OCI-M2 (cell line): Measurements from ENCODE around the gene MARCHF5.
"Not testable (repeated sequence)": the region's sequence is repeated elsewhere in the genome, so short reads cannot be mapped to it uniquely, and the experiment has no call there.

Experiments used
- DNase-seq: peaks from one replicate; lab custom pipeline; 2025; ENCODE audit not compliant: unreplicated experiment; lab: John Stamatoyannopoulos, UW

MARCHF5 gene

DNA sequence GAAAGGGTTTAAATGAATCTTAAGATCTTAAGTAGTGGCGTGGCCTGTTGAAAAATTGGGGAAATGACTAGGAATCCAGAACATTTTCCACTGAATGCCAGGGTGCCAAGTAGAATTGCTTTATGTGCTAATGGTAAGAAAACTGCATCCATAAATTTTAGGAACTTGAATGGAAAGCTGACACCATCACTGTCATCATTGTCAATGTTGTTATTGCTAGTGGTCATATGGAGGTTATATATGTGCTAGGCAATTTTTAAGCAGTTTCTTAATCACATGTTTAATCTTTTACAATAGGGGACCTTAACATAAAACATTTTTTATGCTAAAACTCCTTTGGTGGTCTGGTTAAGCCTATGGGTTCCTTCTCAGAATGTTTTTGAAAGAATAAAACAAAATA, 13.1 kb downstream of the MARCHF5 start:
- no peak for DNase-seq

DNA sequence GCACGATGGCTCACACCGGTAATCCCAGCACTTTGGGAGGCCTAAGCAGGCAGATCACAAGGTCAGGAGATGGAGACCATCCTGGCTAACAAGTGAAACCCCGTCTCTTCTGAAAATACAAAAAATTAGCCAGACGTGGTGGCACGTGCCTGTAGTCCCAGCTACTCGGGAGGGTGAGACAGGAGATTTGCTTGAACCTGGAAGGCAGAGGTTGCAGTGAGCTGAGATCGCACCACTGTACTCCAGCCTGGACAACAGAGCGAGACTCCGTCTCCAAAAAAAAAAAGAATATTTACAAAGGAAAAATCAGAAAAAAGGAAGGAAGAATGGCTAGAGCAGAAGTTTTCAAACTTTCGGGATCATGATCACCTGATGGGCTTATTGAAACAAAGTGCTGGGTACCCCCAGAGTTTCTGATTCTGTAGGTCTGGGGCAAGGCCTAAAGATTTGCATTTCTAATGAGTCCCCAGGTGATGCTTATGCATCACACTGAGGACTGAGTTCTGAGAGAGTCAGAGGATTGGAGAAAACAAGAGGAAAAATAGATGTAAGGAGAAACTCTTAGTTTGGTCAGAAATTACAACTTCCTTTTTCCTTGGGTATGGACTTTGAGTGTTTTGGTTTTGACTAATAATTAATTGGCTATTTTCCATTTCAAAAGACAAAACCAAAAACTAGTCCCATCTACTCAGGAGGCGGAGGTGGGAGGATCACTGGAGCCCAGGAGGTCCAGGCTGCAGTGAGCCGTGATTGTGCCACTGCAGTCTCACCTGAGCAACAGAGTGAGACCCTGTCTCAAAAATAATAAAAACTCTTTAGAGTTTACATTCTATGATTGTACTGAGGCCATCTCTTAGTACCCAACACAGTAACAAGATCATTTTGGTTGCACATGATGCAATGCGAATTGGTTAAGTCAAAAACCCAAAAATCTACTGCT, 14.4 kb downstream of the MARCHF5 start:
- DNase-seq: no peak

DNA sequence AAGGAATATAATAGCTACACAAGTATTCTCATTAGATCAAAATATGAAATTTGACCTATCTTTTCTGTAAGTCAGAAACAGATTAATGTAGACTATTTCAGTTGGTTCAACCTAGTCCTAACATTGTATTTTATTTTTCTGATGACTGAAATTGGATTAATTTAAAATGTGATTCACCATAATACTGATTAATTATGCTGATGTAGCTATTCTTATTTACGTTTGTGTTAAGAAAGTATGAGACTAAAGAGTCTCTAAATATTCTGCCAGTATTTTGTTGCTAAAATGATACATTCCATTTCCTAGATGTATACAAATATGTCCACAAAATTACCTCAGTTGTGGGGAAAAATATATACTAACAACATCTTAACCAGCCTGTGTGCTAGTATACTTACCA, 18.3 kb downstream of the MARCHF5 start:
- no peak for DNase-seq

DNA sequence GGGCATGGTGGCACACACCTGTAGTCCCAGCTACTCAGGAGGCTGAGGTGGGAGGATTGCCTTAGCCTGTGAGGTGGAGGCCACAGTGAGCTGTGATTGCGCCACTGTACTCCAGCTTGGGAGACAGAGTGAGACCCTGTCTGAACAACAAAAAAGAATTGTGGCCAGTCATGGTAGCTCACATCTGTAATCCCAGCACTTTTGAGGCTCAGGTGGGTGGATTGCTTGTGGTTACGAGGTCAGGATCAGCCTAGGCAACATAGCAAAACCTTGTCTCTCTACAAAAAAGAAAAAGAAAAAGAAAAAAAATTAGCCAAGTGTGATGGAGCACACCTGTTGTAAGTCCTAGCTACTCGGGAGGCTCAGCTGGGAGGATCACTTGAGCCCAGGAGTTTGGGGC, 22.8 kb downstream of the MARCHF5 start:
- DNase-seq: no peak

DNA sequence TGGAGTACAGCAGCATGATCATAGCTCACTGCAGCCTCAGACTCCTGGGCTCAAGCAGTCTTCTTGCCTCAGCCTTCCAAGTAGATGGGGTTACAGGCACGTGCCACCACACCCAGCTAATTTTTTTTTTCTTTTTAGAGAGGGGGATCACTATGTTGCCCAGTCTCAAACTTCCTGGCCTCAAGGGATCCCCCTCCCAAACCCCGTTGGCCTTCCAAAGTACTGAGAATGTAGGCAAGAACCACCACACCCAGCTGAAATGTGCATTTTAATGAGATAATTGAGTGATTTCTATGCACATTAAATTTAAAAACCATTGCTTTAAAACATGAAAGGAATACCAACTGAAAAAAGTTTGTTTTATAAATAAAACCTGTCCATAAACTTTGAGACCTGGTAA, 25.6 kb downstream of the MARCHF5 start:
- DNase-seq: no peak

DNA sequence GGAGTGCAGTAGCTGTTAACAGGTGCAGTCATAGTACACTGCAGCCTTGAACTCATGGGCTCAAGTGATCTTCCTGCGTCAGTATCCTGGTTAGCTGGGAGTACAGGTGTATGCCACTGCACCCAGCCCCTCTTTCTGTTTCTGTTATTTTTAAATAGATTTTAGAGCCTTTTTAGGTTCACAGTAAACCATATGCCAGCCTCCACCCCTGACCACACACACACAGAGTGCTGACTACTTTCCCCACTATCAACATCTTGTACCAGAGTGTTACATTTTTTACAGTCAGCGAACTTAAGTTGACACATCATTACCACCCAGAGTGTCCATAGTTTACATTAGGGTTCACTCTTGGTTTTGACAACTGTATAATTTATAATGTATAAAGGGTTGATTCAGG, 32.1 kb downstream of the MARCHF5 start:
- DNase-seq: no peak

DNA sequence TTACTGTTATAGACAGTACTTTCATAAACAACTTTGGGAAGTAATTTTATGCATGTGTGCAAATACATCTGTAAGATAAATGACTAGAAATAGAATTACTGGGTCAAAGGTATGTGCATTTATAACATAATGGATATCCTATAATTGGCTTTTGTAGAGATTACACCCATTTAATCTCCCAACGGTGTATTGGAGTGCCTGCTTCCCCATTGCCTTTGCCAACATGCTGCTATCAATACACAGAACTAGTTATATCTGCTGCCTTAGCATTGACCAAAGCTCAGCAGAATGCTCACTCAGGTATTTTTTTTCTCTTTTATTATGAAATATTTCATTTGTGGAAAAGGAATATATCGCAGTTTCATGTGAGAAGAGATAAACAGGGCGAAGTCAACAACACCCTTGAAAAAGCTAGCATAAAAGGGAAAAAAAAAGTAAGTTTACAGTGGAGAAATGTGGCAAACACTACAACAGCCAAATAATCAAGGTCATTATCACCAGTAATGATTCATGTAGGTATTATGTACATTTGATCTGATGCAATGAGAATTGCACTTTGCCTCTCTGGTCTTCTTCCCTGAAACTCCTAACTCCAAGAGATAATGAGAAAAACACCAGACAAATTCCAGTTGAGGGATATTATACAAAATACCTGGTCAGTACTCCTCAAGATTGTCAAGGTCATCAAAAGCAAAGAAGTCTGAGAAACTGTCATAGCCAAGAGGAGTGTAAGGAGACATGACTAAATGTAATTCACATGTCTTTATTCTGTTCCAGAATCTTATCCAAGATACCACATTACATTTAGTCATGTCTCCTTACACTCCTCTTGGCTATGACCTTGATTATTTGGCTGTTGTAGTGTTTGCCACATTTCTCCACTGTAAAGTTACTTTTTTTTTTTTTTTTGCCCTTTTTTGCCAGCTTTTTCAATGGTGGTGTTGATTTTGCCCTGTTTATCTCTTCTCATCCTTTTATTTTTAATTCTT, 36.8 kb downstream of the MARCHF5 start:
- DNase-seq: no peak

DNA sequence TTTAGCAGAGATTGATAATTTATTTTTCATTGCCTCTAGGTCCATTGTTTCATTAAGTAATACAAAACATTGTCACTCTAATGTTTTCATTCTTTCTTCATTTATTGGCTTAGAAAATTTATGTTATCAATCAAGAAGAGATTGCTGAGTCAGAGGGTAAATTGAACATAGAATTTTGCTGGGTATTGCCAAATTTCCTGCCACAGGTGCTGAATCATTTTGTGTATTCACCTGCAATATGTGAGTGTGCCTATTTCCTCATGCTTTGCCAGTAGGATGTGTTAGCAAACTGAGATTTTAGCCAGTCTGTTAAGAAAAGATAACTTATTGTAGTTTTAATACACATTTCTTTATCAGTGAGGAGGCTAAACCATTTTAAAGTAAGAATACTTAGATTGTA, 38.0 kb downstream of the MARCHF5 start:
- no peak for DNase-seq

DNA sequence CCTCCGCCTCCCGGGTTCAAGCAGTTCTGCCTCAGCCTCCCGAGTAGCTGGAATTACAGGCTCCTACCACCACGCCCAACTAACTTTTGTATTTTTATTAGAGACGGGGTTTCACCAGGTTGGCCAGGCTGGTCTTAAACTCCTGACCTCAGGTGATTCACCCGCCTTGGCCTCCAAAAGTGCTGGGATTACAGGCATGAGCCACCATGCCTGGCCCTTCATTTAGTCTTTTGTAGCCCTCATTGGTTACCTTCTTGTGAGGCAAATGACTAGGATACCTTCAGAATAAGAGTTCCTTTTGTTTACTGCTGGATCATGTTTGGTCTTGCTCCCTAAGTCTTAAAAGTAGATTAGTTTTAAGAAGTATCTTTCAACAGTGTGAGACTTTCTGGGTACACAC, 39.0 kb downstream of the MARCHF5 start:
- DNase-seq: not testable (repeated sequence)

DNA sequence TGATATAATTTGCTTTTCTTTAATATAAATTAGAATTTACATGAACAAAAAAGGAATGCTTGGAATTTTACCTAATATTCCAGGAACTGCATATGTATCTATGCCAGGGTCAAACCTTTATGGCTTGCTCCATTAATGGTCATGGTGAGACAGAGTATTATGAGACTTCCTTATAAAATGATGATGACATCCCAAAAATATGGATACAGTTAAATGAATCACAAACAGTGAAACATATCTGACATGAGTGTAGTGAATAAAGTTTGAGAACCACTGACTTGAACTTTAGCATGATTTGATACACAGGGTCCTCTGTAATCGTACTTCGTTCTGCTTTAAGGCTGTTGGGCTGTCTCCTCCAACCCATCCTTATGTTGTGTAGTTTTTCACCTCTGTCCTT, 51.8 kb downstream of the MARCHF5 start:
- no peak for DNase-seq

DNA sequence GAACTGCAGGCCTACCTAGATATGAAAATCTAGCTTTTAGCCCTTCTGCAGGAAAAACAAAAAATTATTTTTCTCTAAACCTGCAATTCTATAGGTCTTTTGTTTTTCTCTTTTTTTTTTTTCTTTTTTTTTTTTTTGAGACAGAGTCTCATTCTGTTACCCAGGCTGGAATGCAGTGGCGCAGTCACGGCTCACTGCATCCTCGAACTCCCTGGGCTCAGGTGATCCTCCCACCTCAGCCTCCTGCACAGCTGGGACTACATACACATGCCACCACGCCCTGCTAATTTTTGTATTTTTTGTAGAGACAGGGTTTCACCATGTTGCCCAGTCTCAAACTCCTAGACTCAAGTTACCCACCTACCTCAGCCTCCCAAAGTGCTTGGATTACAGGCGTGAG, 54.6 kb downstream of the MARCHF5 start:
- not testable (repeated sequence) for DNase-seq

DNA sequence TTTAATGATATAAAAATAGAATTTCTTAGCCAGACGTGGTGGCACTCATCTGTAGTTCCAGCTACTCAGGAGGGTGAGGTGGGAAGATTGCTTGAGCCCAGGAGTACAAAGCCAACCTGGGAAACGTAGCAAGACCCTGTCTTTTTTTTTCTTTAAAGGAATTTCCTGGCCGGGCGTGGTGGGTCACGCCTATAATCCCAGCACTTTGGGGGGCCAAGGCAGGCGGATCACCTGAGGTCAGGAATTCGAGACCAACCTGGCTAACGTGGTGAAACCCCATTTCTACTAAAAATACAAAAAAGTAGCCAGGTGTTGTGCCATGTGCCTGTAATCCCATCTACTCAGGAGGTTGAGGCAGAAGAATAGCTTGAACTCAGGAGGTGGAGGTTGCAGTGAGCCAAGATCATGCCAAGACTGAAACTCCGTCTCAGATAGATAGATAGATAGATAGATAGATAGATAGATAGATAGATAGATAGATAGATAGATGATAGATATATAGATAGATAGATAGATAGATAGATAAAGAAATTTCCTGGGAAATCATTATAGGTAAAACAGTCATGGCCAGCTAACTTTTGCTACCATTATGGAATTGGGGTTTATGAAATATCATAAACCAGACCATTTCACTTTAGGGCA, 56.2 kb downstream of the MARCHF5 start:
- DNase-seq: not testable (repeated sequence)

DNA sequence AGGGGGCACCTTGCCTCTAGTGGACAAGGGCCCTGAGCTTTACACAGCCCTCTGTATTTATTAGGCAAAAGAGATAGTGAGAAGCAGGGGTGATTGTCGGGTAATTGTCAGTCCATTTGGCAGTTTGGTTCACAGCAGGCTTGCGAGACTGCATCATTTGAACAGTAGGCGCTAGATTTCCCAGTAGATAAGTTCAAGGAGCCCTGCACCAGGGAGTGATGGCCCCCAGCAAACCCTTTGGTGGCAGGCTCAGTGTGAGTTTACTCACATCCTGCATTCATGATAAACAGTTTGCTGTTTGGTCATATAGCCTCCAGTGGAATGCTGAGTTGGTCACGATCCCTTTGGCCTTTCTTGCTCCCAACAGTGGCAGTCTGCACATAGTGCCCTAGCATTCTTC, 59.4 kb downstream of the MARCHF5 start:
- no peak for DNase-seq

DNA sequence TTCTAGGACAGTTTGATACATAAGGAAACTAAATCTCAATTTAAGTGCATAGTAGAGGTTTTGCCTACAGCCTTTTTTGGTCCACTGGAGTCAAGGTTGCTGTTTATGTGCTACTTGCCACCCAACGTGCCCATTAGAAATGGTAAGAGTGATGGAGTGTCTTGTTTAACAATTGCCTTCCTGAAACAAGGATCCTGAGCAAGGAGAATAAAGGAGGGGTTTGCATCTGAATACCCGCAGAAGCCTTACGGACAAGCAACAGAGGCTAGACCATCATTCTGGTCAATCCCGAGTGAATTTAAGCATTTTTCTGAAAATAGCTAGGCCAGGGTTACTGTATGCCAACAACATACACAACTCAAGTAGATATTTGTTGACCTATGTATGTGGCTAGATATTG, 63.6 kb downstream of the MARCHF5 start:
- DNase-seq: no peak

DNA sequence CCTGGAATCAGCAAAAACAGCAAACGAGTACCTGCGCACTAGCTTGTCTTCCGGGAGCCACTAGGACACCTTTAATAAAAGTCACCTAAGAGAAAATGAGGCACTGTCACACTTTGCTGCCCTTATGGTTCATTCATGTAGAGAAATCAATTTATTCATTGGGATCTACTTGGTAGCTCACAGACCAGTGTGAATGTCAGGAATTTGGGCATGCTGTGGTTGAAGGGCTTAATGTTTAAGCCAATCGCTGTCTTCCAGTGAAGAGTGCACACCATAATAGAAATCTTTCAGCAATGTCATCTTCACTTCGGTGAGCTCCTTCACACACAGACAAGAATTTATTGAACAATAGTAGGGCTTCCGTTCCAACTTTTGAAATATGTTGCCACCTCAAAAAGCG, 65.1 kb downstream of the MARCHF5 start:
- no peak for DNase-seq

DNA sequence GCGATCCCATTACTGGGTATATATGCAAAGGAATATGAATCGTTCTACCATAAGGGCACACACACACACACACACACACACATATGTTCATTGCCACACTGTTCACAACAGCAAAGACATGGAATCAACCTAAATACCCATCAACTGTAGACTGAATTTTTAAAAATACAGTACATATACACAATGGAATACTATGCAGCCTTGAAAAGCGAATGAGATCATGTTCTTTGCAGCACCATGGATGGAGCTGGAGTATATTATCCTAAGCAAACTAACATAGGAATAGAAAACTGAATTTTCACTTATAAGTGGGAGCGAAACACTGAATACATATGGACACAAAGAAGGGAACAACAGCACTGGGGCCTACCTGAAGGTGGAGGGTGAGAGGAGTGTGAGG, 72.5 kb downstream of the MARCHF5 start:
- DNase-seq: no peak

DNA sequence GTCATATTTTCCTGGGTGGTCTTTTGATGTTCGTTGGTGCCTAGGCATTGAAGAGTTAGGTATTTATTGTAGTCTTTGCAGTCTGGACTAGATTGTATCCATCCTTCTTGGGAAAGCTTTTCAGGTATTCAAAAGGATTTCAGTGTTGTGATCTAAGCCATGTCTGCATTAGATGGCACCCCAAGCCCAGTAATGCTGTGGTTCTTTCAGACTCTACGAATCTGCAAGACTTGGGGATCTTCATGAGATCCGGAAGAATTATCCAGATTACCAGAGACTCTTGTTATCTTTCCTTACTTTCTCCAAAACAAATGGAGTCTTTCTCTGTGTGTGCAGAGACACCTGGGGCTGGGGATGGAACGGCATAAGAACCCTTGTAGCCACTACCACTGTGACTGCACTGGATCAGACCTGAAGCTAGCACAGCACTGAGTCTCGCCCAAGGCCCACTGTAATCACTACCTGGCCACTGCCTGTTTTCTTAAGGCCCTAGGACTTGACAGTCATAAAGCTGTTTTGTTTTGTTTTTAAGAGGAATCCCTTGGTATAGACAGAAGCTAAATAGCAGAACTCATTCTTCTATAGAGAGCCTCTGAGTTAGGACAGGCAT, 75.5 kb downstream of the MARCHF5 start:
- DNase-seq: no peak

DNA sequence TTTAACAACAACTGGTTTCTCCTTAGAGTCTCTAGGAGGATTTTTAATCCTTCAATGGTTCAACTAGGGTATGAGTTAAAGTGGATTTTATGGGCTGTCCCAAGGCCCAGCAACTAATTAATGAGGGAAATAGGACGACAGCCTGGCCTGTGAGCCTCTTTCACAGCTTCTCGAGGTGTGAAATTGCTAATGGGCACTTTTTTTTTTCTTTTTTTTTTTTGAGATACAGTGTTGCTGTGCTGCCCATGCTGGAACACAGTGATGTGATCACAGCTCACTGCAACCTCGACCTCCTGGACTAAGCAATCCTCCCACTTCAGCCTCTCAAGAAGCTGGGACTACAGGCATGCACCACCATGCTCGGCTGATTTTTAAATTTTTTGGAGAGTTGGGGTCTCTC, 87.0 kb downstream of the MARCHF5 start:
- DNase-seq: no peak

DNA sequence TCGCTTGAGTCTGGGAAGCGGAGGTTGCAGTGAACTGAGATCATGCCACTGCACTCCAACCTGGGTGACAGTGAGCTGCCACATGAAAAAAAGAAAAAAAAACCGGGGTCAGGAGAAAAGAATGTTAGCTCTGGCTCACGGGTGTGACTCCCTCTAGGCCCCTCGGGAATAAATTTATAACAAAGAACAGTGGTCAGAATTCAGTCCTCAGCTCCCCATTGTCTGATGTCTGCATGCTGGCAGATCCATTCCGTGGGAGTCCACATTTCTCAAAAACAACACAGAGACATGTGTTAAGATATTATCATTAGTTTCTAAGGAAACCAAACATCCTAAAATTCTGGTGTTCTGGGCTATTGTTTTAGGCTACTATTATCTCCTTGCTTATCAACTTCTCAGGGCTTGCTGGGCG, 90.6 kb downstream of the MARCHF5 start:
- no peak for DNase-seq

DNA sequence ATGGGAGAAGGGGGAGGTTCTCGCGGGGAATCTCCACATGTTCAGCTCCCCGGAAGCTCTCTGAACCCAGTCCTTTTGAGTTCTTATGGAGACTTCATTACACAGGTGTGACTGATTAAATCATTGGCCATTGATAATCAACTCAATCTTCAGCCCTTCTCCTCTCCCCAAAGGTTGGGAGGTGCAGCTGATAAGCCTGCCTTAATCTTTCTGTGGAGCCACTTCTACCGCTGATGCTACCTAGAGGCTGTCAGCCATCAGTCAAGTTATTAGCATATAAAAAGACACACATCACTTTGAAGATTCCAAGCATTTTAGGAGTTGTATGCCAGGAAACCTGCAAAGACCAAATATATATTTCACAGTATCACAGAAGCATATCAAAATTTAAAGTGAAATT, 91.7 kb downstream of the MARCHF5 start:
- DNase-seq: no peak

DNA sequence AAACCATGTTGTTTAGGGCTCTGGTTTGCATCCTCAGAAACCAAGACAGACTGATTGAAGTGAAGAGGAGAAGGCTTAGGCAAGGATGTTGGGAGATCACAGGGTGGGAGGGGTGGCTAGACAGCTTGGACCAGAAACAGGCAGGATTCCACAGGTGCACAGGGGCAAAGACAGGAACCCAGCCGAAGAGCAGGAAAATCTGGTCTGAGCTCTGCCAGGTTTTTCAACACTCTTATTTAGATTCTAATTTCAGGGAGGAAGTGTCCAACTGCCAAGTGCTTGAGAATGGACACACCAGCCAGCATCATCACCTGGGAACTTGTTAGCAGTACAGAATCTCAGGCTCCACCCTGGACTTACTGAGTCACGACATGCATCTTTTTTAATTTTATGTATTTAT, 93.8 kb downstream of the MARCHF5 start:
- no peak for DNase-seq
